ENCODE measurements around the gene HDDC2. TPM values are rescaled to one million over a fixed set of nuclear protein-coding genes. Genes with fewer than 3 reads are reported as not detected.

The HDDC2 gene
- total and polyA plus RNA-seq, 9 of the 15 experiments (the other 6 are each of a cell fraction or from before 2014, with no cell fraction given): 194 to 632 (median 294) TPM

DNA sequence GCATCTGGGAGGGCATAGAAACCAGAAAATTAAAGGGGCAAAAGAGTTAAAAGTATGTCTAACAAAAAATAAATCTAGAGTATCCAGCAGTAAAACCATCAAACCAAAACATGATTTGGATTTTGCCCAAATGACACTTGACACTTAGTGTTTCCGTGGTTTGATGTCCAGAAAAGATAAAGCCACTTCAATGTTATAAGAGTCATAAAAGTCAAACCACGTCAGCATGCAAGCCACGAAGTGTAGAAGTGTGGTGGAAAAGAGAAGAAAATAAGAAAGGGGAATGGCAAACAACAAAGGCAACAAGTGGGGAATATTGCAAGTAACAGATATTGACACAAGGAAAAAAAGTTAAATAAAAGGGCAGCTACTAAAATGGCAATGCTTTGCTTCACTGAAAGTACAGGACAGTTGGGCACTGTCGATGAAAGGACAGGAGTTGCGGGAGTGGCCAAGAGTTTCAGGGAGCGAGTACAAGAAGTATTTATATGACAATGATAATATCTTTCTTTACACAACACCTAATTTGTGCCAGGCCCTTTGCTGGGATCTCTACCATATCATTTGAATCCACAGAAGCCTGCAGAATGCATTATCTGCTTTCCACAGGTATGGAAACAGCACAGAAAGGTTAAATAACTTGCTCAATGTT, 6.3 kb upstream of the HDDC2 start (continued):
- TF ChIP-seq, protein P1, sequence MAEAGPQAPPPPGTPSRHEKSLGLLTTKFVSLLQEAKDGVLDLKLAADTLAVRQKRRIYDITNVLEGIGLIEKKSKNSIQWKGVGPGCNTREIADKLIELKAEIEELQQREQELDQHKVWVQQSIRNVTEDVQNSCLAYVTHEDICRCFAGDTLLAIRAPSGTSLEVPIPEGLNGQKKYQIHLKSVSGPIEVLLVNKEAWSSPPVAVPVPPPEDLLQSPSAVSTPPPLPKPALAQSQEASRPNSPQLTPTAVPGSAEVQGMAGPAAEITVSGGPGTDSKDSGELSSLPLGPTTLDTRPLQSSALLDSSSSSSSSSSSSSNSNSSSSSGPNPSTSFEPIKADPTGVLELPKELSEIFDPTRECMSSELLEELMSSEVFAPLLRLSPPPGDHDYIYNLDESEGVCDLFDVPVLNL (CRISPR knock-in tag; IDR thresholded peaks at IDR 0.05; ENCODE audit: low read depth): no peak
- TF ChIP-seq NELFE (IDR thresholded peaks at IDR 0.05; ENCODE audit: insufficient read depth, insufficient read length) (no peak), FOXK1 (CRISPR knock-in tag; IDR thresholded peaks at IDR 0.05; ENCODE audit: borderline replicate concordance) (no peak), KLF16 (IDR thresholded peaks at IDR 0.05) (no peak), RBM22 (IDR thresholded peaks at IDR 0.05; ENCODE audit: low read depth, low read length, poor library complexity, severe bottlenecking) (no peak), ELF2 (CRISPR knock-in tag; IDR thresholded peaks at IDR 0.05) (no peak), TCF7L2 (IDR thresholded peaks at IDR 0.05; ENCODE audit: low read depth, low read length) (no peak), GABPA (tag; conservative IDR thresholded peaks at IDR 0.05; ENCODE audit: low read depth) (no peak), MEF2A (IDR thresholded peaks at IDR 0.05; ENCODE audit: control insufficient read depth, low read depth, low read length) (no peak), SRSF7 (optimal IDR thresholded peaks at IDR 0.05; ENCODE audit: low read depth, low read length) (no peak), FUS (optimal IDR thresholded peaks at IDR 0.05; ENCODE audit: low read depth, low read length) (no peak), ZNF57 (CRISPR knock-in tag; IDR thresholded peaks at IDR 0.05) (no peak), NFIC (IDR thresholded peaks at IDR 0.05) (peak; percentile 66), POLR3A (IDR thresholded peaks at IDR 0.05; ENCODE audit: borderline replicate concordance, extremely low read depth, insufficient read depth, insufficient read length) (no peak), ARNT (IDR thresholded peaks at IDR 0.05) (no peak), PHB (CRISPR knock-in tag; IDR thresholded peaks at IDR 0.05) (no peak), NFATC3 (IDR thresholded peaks at IDR 0.05) (no peak), ARHGAP35 (IDR thresholded peaks at IDR 0.05; ENCODE audit: partially characterized antibody) (no peak), ZNF766 (CRISPR knock-in tag; conservative IDR thresholded peaks at IDR 0.05) (no peak), NCOR1 (IDR thresholded peaks at IDR 0.05) (0 out of 2 replicates have a peak, but pooled peaks have one; percentile 9), RFX1 (IDR thresholded peaks at IDR 0.05) (no peak), XRCC4 (IDR thresholded peaks at IDR 0.05; ENCODE audit: extremely low read depth, insufficient read depth, insufficient read length) (no peak)
- TF ChIP-seq, protein P2, sequence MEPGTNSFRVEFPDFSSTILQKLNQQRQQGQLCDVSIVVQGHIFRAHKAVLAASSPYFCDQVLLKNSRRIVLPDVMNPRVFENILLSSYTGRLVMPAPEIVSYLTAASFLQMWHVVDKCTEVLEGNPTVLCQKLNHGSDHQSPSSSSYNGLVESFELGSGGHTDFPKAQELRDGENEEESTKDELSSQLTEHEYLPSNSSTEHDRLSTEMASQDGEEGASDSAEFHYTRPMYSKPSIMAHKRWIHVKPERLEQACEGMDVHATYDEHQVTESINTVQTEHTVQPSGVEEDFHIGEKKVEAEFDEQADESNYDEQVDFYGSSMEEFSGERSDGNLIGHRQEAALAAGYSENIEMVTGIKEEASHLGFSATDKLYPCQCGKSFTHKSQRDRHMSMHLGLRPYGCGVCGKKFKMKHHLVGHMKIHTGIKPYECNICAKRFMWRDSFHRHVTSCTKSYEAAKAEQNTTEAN (CRISPR knock-in tag; IDR thresholded peaks at IDR 0.05): no peak
- TF ChIP-seq, protein P3, sequence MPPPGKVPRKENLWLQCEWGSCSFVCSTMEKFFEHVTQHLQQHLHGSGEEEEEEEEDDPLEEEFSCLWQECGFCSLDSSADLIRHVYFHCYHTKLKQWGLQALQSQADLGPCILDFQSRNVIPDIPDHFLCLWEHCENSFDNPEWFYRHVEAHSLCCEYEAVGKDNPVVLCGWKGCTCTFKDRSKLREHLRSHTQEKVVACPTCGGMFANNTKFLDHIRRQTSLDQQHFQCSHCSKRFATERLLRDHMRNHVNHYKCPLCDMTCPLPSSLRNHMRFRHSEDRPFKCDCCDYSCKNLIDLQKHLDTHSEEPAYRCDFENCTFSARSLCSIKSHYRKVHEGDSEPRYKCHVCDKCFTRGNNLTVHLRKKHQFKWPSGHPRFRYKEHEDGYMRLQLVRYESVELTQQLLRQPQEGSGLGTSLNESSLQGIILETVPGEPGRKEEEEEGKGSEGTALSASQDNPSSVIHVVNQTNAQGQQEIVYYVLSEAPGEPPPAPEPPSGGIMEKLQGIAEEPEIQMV (tag; conservative IDR thresholded peaks at IDR 0.05; ENCODE audit: low read depth): no peak
- TF ChIP-seq, protein P4, sequence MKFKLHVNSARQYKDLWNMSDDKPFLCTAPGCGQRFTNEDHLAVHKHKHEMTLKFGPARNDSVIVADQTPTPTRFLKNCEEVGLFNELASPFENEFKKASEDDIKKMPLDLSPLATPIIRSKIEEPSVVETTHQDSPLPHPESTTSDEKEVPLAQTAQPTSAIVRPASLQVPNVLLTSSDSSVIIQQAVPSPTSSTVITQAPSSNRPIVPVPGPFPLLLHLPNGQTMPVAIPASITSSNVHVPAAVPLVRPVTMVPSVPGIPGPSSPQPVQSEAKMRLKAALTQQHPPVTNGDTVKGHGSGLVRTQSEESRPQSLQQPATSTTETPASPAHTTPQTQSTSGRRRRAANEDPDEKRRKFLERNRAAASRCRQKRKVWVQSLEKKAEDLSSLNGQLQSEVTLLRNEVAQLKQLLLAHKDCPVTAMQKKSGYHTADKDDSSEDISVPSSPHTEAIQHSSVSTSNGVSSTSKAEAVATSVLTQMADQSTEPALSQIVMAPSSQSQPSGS (CRISPR knock-in tag; IDR thresholded peaks at IDR 0.05): no peak
